WERI-Rb-1 (cell line): ENCODE measurements around the gene BICDL1.

Experiments used
- DNase-seq: peaks from one replicate; pipeline ENCODE4 v3.0.0-alpha.2; 2020
- H3K27ac ChIP-seq: fragments of 250-450 bp; sonication (Bioruptor Pico); 2 replicates; pipeline ENCODE4 v1.5.1; 2020; ENCODE audit warnings: mild to moderate bottlenecking, moderate library complexity
- H3K27me3 ChIP-seq: fragments of 250-450 bp; sonication (Bioruptor Pico); 2 replicates; pipeline ENCODE4 v1.5.1; 2021; ENCODE audit warnings: mild to moderate bottlenecking, low read depth, moderate library complexity; ENCODE audit not compliant: insufficient read depth, severe bottlenecking
- H3K36me3 ChIP-seq: fragments of 250-450 bp; sonication (Bioruptor Pico); 2 replicates; pipeline ENCODE4 v1.5.1; 2020; ENCODE audit warnings: mild to moderate bottlenecking, moderate library complexity
- H3K4me3 ChIP-seq: 2 replicates; pipeline ENCODE4 v1.5.1; 2011; ENCODE audit warnings: low read depth, mild to moderate bottlenecking, control low read depth, low read length
- H3K9me3 ChIP-seq: fragments of 250-450 bp; sonication (Bioruptor Pico); 2 replicates; pipeline ENCODE4 v1.5.1; 2021; ENCODE audit warnings: mild to moderate bottlenecking, moderate library complexity; ENCODE audit not compliant: severe bottlenecking
- CTCF ChIP-seq: IDR thresholded peaks from 2 replicates; pipeline ENCODE4 v1.5.1; 2011; ENCODE audit warnings: low read depth, mild to moderate bottlenecking, control low read depth, inconsistent platforms, low read length

Gene BICDL1

GRCh38 chr12:120098756-120099470 is 109.9 kb downstream of the BICDL1 start:
- no peak for TF ChIP-seq CTCF
- no peak for DNase-seq
- Histone ChIP-seq H3K27me3 (no peaks in the 10 kb centered on the region), H3K9me3 (no peaks in the 10 kb centered on the region), H3K36me3 (peaks cover 63% of the 10 kb centered on the region), H3K4me3 (no peak overlapping the region), H3K27ac (no peak overlapping the region)

GRCh38 chr12:120099738-120100137 is 110.7 kb downstream of the BICDL1 start:
- Histone ChIP-seq H3K4me3 (no peak overlapping the region), H3K9me3 (no peaks in the 10 kb centered on the region), H3K36me3 (peaks cover 61% of the 10 kb centered on the region), H3K27ac (no peak overlapping the region), H3K27me3 (no peaks in the 10 kb centered on the region)
- DNase-seq = no peak
- no peak for TF ChIP-seq CTCF

- H3K9me3 ChIP-seq = no peaks in the 10 kb centered on the region
- H3K27ac ChIP-seq = no peak overlapping the region
- no peak overlapping the region for H3K4me3 ChIP-seq
- no peaks in the 10 kb centered on the region for H3K27me3 ChIP-seq
- DNase-seq = no peak
- TF ChIP-seq CTCF = no peak
- peaks cover 65% of the 10 kb centered on the region for H3K36me3 ChIP-seq
These were observed 111.6 kb downstream of the BICDL1 start for GRCh38 chr12:120100630-120101029.

GRCh38 chr12:120101182-120101581 is 112.1 kb downstream of the BICDL1 start:
- no peaks in the 10 kb centered on the region for H3K27me3 ChIP-seq
- H3K27ac ChIP-seq = no peak overlapping the region
- TF ChIP-seq CTCF = no peak
- H3K36me3 ChIP-seq = peaks cover 65% of the 10 kb centered on the region
- no peaks in the 10 kb centered on the region for H3K9me3 ChIP-seq
- H3K4me3 ChIP-seq = no peak overlapping the region
- no peak for DNase-seq

GRCh38 chr12:120101617-120102016 is 112.6 kb downstream of the BICDL1 start:
- H3K36me3 ChIP-seq = peaks cover 62% of the 10 kb centered on the region

More at GRCh38 chr12:120101617-120102016, 112.6 kb downstream of the BICDL1 start:
- Histone ChIP-seq H3K27ac (no peak overlapping the region), H3K9me3 (no peaks in the 10 kb centered on the region), H3K27me3 (no peaks in the 10 kb centered on the region), H3K4me3 (no peak overlapping the region)
- DNase-seq = no peak
- TF ChIP-seq CTCF = no peak
